ENCODE measurements around the gene ITGA1. TPM values are rescaled to one million over a fixed set of nuclear protein-coding genes. Genes with fewer than 3 reads are reported as not detected.

The ITGA1 gene
- total RNA-seq, 2 experiments from 2014 or later: not detected

DNA sequence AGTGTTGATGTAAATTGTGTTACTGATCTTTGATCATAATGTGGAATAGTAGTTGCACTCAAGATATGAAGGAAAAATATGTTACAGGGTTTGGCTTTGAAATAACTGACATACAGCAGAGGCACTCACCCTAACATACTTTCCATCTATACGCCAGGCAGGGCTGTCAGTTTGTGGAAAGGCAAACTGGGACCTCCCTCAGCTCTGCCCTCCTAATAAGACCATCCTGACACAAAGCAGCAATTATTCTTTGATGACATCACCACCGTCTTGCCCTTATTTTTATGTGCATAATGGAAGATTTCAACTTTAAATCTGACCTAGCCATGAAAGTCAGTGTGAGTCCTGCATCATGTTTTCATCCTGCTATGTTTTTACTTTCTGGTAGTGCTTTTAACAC is 42.9 kb downstream of the ITGA1 start:
- DNase-seq (ENCODE audit: low spot score): no peak
- TF ChIP-seq EZH2phosphoT487 (IDR thresholded peaks at IDR 0.05; ENCODE audit: borderline replicate concordance, low read depth, low read length): no peak
- TF ChIP-seq, protein P1, sequence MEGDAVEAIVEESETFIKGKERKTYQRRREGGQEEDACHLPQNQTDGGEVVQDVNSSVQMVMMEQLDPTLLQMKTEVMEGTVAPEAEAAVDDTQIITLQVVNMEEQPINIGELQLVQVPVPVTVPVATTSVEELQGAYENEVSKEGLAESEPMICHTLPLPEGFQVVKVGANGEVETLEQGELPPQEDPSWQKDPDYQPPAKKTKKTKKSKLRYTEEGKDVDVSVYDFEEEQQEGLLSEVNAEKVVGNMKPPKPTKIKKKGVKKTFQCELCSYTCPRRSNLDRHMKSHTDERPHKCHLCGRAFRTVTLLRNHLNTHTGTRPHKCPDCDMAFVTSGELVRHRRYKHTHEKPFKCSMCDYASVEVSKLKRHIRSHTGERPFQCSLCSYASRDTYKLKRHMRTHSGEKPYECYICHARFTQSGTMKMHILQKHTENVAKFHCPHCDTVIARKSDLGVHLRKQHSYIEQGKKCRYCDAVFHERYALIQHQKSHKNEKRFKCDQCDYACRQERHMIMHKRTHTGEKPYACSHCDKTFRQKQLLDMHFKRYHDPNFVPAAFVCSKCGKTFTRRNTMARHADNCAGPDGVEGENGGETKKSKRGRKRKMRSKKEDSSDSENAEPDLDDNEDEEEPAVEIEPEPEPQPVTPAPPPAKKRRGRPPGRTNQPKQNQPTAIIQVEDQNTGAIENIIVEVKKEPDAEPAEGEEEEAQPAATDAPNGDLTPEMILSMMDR (conservative IDR thresholded peaks at IDR 0.05; ENCODE audit: low read length): no peak
- no peaks in the 10 kb centered on the region for H3K4me1 ChIP-seq (ENCODE audit: insufficient read depth, low read length, poor library complexity, severe bottlenecking)
- BruUV-seq (replicated peaks): no TSS peak
- H3K4me2 ChIP-seq (ENCODE audit: low read length): no peak overlapping the region
- intact Hi-C loops (cut with micrococcal nuclease; ENCODE audit: unreplicated experiment): no loop called here
- no peaks in the 10 kb centered on the region for H3K9me3 ChIP-seq (ENCODE audit: low read length)
- no peaks in the 10 kb centered on the region for H4K20me1 ChIP-seq (ENCODE audit: insufficient read depth, low read length)
- CTCF ChIA-PET (ENCODE audit: unreplicated experiment): no interaction called here
- POLR2A ChIA-PET: no interaction called here
- no peak overlapping the region for H3K27ac ChIP-seq (ENCODE audit: low read depth, low read length, poor library complexity, severe bottlenecking)
- no peak overlapping the region for H2AFZ ChIP-seq (ENCODE audit: low read length)
- no peaks in the 10 kb centered on the region for H3K9me2 ChIP-seq (ENCODE audit: insufficient read depth, low read length)
- H3K79me2 ChIP-seq (ENCODE audit: insufficient read depth, low read depth, low read length): no peaks in the 10 kb centered on the region
- no peaks in the 10 kb centered on the region for H3K36me3 ChIP-seq (ENCODE audit: insufficient read depth, low read length)
- H3K4me3 ChIP-seq (ENCODE audit: low read depth, low read length, poor library complexity, severe bottlenecking): no peak overlapping the region

DNA sequence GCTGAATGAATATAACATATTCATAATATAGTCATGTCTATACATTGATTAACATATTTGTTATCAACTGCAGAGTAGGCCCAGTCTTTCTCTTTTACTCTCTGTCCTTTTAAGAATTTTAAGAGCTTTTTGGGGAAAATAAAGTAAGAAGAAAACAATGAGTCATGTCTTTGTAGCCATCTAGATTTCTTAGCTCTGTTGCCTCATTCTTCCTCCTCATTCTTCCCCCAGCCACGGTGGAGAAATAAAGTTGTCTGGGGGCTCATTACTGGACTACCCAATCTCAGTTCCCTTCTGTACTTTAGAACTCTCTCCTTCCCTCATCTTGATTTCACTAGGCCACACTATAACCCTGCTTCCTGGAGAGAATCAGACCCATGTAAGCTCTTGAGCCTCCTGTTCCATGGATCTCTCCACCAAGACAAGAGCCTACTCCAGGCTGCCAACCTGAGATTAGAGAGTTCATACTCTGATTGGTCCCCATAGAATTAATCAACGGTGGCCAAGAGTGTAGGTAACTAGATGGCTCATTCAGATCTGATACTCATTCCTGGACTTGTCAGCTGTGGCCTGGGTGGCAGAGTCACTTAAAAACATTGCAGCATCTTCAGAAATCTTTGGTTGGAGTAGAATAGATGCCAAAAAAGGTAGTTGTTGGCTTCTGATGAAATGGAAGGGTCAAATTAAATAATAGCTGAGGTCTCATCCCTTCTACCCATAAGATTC is 44.2 kb downstream of the ITGA1 start:
- H3K4me1 ChIP-seq (ENCODE audit: insufficient read depth, low read length, poor library complexity, severe bottlenecking): no peaks in the 10 kb centered on the region
- H2AFZ ChIP-seq (ENCODE audit: low read length): no peak overlapping the region
- no peak overlapping the region for H3K27ac ChIP-seq (ENCODE audit: low read depth, low read length, poor library complexity, severe bottlenecking)
- H3K9me2 ChIP-seq (ENCODE audit: insufficient read depth, low read length): no peaks in the 10 kb centered on the region
- H3K9me3 ChIP-seq (ENCODE audit: low read length): no peaks in the 10 kb centered on the region
- intact Hi-C loops (cut with micrococcal nuclease; ENCODE audit: unreplicated experiment): no loop called here
- no peaks in the 10 kb centered on the region for H4K20me1 ChIP-seq (ENCODE audit: insufficient read depth, low read length)
- no TSS peak for BruUV-seq (replicated peaks)
- no peak for DNase-seq (ENCODE audit: low spot score)
- no peak overlapping the region for H3K4me3 ChIP-seq (ENCODE audit: low read depth, low read length, poor library complexity, severe bottlenecking)
- no peak for TF ChIP-seq EZH2phosphoT487 (IDR thresholded peaks at IDR 0.05; ENCODE audit: borderline replicate concordance, low read depth, low read length)
- no peaks in the 10 kb centered on the region for H3K36me3 ChIP-seq (ENCODE audit: insufficient read depth, low read length)
- POLR2A ChIA-PET: no interaction called here
- CTCF ChIA-PET (ENCODE audit: unreplicated experiment): no interaction called here
- no peak overlapping the region for H3K4me2 ChIP-seq (ENCODE audit: low read length)
- H3K79me2 ChIP-seq (ENCODE audit: insufficient read depth, low read depth, low read length): no peaks in the 10 kb centered on the region

DNA sequence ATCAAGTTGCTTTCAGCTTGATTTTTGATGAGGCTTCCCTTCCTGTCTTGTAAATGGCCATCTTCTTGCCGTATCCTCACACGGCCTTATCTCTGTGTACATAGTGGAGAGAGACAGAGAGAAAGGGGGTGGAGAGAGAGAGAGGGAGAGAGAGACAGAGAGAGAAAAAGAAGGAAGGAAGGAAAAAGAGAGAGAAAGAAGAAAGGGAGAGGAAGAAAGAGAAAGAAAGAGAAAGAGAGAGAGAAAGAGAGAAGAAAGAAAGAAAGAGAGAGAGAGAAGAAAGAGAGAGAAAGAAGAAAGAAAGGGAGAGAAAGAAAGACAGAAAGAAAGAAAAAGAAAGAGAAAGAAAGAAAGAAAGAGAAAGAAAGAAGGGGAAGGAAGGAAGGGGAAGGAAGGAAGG is 46.6 kb downstream of the ITGA1 start:
- Histone ChIP-seq H3K4me1 (ENCODE audit: insufficient read depth, low read length, poor library complexity, severe bottlenecking) (no peaks in the 10 kb centered on the region), H3K4me2 (ENCODE audit: low read length) (no peak overlapping the region), H3K9me3 (ENCODE audit: low read length) (no peaks in the 10 kb centered on the region), H4K20me1 (ENCODE audit: insufficient read depth, low read length) (no peaks in the 10 kb centered on the region), H3K9me2 (ENCODE audit: insufficient read depth, low read length) (no peaks in the 10 kb centered on the region), H3K27ac (ENCODE audit: low read depth, low read length, poor library complexity, severe bottlenecking) (no peak overlapping the region), H3K79me2 (ENCODE audit: insufficient read depth, low read depth, low read length) (no peaks in the 10 kb centered on the region), H3K36me3 (ENCODE audit: insufficient read depth, low read length) (no peaks in the 10 kb centered on the region), H3K4me3 (ENCODE audit: low read depth, low read length, poor library complexity, severe bottlenecking) (no peak overlapping the region), H2AFZ (ENCODE audit: low read length) (no peak overlapping the region)
- CTCF ChIA-PET (ENCODE audit: unreplicated experiment): no interaction called here
- TF ChIP-seq EZH2phosphoT487 (IDR thresholded peaks at IDR 0.05; ENCODE audit: borderline replicate concordance, low read depth, low read length): no peak
- TF ChIP-seq, protein P1 (conservative IDR thresholded peaks at IDR 0.05; ENCODE audit: low read length): no peak
- intact Hi-C loops (cut with micrococcal nuclease; ENCODE audit: unreplicated experiment): no loop called here
- no TSS peak for BruUV-seq (replicated peaks)
- POLR2A ChIA-PET: interaction anchor here (0.8 kb wide), 1 partner anchor 11 kb away, joined by 5 read pairs; no protein-coding TSS in a partner anchor
- DNase-seq (ENCODE audit: low spot score): no peak

All from OCI-LY7 (cell line).